HG03196 (cell line): ENCODE measurements around the gene HOXA1.
"Not testable (repeated sequence)": the region's sequence is repeated elsewhere in the genome, so short reads cannot be mapped to it uniquely, and the experiment has no call there.

ENCODE experiments used
- ATAC-seq: cut with Tn5 transposase; IDR thresholded peaks from one replicate; pipeline ENCODE4 v1.9.1; 2021; ENCODE audit not compliant: unreplicated experiment

The HOXA1 gene

GRCh38 chr7:27051451-27051850 is 44.3 kb downstream of the HOXA1 start:
- no peak for ATAC-seq

GRCh38 chr7:27048438-27048837 is 47.4 kb downstream of the HOXA1 start:
- no peak for ATAC-seq

GRCh38 chr7:27046854-27047549 is 48.8 kb downstream of the HOXA1 start:
- no peak for ATAC-seq

GRCh38 chr7:27045972-27046371 is 49.8 kb downstream of the HOXA1 start:
- not testable (repeated sequence) for ATAC-seq

GRCh38 chr7:27045066-27045465 is 50.7 kb downstream of the HOXA1 start:
- ATAC-seq = not testable (repeated sequence)
